22Rv1 (cell line): ENCODE measurements around the gene MRPL17.

ENCODE experiments used
- ZFX ChIP-seq: fragments of 450-650 bp; IDR thresholded peaks from 2 replicates; pipeline ENCODE4 v1.6.1; 2017; ENCODE audit warnings: antibody characterized with exemption, borderline replicate concordance
- TF ChIP-seq, protein P1 (sequence below): fragments of 450-650 bp; IDR thresholded peaks from 2 replicates; pipeline ENCODE4 v1.5.1; 2017; ENCODE audit warnings: mild to moderate bottlenecking

DNA sequence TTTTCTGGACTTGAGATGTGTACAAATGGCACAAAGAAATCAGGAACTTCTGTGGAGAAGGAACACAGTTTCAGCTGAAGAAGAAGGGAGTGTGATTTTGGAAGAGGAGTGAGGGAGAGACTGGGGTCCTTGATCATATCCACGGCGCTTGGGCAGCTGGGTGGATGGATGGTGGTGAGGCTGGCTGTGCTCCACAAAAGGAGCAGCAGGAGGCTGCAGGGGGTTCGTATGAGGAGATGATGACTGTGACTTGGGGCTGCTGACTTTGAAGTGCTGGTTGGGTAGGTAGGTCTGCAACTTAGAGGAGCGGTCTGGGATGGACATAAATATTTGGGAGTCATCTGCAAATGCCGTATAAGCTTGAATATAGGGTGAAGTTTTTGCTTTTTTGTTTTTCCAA is 26.2 kb downstream of the MRPL17 start:
- TF ChIP-seq, protein P1, sequence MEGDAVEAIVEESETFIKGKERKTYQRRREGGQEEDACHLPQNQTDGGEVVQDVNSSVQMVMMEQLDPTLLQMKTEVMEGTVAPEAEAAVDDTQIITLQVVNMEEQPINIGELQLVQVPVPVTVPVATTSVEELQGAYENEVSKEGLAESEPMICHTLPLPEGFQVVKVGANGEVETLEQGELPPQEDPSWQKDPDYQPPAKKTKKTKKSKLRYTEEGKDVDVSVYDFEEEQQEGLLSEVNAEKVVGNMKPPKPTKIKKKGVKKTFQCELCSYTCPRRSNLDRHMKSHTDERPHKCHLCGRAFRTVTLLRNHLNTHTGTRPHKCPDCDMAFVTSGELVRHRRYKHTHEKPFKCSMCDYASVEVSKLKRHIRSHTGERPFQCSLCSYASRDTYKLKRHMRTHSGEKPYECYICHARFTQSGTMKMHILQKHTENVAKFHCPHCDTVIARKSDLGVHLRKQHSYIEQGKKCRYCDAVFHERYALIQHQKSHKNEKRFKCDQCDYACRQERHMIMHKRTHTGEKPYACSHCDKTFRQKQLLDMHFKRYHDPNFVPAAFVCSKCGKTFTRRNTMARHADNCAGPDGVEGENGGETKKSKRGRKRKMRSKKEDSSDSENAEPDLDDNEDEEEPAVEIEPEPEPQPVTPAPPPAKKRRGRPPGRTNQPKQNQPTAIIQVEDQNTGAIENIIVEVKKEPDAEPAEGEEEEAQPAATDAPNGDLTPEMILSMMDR = no peak
- TF ChIP-seq ZFX = no peak
